Measurements from ENCODE around the gene AFF4.

DNA sequence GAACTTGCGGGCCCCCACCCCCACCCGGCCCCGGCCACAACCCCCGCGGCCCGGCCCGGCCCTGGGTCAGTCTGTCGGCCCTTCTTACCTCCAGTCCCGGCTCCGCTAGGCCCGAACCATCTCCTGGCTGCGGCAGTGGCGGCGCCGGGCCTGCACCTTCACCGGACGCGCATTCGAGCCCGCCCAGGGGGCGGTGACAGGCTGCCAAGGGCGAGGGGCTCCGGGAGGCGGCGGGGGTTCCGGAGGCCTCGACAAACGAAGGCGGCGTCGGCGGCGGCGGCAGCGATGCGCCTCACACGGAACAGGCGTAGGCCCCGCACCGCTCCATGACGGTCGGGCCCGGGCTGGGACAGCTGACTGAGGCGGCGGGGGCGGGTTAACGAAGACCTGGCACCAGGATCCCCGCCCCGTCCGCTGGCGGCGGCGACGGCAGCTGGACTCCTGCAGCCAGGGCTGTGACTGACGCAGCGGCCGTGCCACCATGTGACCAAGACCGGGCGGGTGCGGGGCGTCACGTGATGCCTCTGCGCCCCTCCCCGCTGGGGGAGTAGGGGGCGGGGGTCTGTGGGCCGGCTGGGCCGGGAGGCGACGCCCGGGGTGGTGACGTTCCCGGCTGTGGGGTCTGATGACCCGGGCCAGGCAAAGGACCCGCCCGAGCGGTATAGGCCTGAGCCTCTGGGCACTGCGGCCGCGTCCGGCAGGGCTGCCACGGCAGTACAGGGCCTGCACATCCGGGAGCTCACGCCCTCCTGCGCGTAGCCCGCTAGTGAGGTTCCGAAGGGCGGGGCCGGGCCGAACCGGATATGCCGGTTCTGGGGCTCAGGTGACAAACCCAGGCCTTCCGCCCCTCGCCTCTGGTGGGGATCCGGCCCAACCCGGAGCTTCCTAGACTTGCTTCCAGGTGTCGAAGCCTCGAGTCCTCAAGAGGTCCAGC, at the start of gene AFF4:
- TF ChIP-seq CTCF (IDR thresholded peaks at IDR 0.05) (peak in 1 of 5 experiments; percentile 29), POLR2A (IDR thresholded peaks at IDR 0.05) (peak; percentile 99), POLR2AphosphoS5 (IDR thresholded peaks at IDR 0.05) (peak; percentile 99)

Data from transverse colon (tissue), 4 donors.